Measurements from ENCODE around the gene TVP23A.

DNA sequence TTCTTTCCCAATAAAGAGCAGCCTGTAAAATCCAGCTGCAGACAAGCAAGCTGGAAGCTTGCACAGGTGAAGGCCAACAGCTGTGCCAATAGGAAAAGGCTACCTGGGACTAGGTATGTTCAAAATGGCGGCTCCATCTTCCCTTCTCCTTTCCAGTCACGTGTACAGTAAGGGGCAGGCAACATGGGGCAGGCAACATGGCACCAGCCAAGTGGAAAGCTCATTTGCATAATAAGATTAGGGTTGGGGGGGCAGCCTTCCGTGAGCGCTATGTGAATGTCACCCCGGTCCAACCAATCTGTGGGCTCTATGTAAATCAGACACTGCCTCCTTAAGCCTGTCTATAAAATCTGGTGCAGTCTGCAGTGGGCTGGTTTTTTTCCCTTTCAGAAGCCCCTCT, 31.3 kb downstream of the TVP23A start:
- no peak for TF ChIP-seq CTCF (IDR thresholded peaks at IDR 0.05)
- TF ChIP-seq POLR2A (IDR thresholded peaks at IDR 0.05), result no peak
